22Rv1 (cell line): ENCODE measurements around the gene PIAS1.

Source experiments
- CTCF ChIP-seq: fragments of 450-650 bp; IDR thresholded peaks from 2 replicates; pipeline ENCODE4 v1.5.1; 2017; ENCODE audit warnings: mild to moderate bottlenecking
- ZFX ChIP-seq: fragments of 450-650 bp; IDR thresholded peaks from 2 replicates; pipeline ENCODE4 v1.6.1; 2017; ENCODE audit warnings: antibody characterized with exemption, borderline replicate concordance

GRCh38 chr15:68126396-68126795, 72.3 kb downstream of the PIAS1 start:
- TF ChIP-seq CTCF: no peak
- no peak for TF ChIP-seq ZFX
